ENCODE results near the gene KLHL3. TPM values are rescaled to one million over a fixed set of nuclear protein-coding genes. Genes with fewer than 3 reads are reported as not detected.

Gene KLHL3
- total and polyA plus RNA-seq, 2 experiments from 2014 or later: 4.9 to 10.8 TPM

GRCh38 chr5:137699336-137700281, 36.3 kb downstream of the KLHL3 start:
- TF ChIP-seq REST (IDR thresholded peaks at IDR 0.05; ENCODE audit: unreplicated experiment): no peak
- no peak for TF ChIP-seq EZH2 (IDR thresholded peaks at IDR 0.05; ENCODE audit: low read depth, unreplicated experiment)
- no peak for TF ChIP-seq ETS1 (IDR thresholded peaks at IDR 0.05)
- TF ChIP-seq ZNF331 (CRISPR knock-in tag; IDR thresholded peaks at IDR 0.05; ENCODE audit: low read depth): no peak
- no peak for TF ChIP-seq POLR2AphosphoS5 (IDR thresholded peaks at IDR 0.05; ENCODE audit: low read depth)
- no peak for TF ChIP-seq JUNB (IDR thresholded peaks at IDR 0.05; ENCODE audit: unreplicated experiment)
- no peaks in the 10 kb centered on the region for H3K9me2 ChIP-seq (ENCODE audit: insufficient read depth)
- peaks cover 9% of the 10 kb centered on the region; the same call in 2 of the 3 replicates for H3K36me3 Mint-ChIP-seq (ENCODE audit: low read depth)
- no peaks in the 10 kb centered on the region for H3F3A ChIP-seq (replicated peaks; ENCODE audit: low read depth)
- no peak overlapping the region for H3K4me3 ChIP-seq
- H3K4me2 ChIP-seq: no peak overlapping the region
- no peaks in the 10 kb centered on the region for H3K9me3 Mint-ChIP-seq
- peak overlapping the region; percentile 9 for H3K27ac Mint-ChIP-seq
- H3K27me3 Mint-ChIP-seq (ENCODE audit: insufficient read depth, low read depth, poor library complexity): peaks cover 3% of the 10 kb centered on the region
- peaks cover 4% of the 10 kb centered on the region; the same call in 1 of the 2 replicates for H3K36me3 ChIP-seq (ENCODE audit: insufficient read depth)
- H3K4me1 ChIP-seq (ENCODE audit: insufficient read depth): no peaks in the 10 kb centered on the region
- no peaks in the 10 kb centered on the region for H3K27me3 ChIP-seq (ENCODE audit: insufficient read depth)
- no peak overlapping the region for H2AFZ ChIP-seq
- no peak for ATAC-seq
- no peak overlapping the region for H3K4me3 Mint-ChIP-seq
- no peak overlapping the region for H3K27ac ChIP-seq (ENCODE audit: low read depth)
- no peaks in the 10 kb centered on the region for H4K20me1 ChIP-seq (replicated peaks; ENCODE audit: insufficient read depth)
- no peak for DNase-seq (ENCODE audit: low spot score)
- H3K79me2 ChIP-seq (replicated peaks; ENCODE audit: insufficient read depth): no peaks in the 10 kb centered on the region
- H3K4me1 Mint-ChIP-seq: peaks cover 15% of the 10 kb centered on the region

- H3K27me3 ChIP-seq (ENCODE audit: insufficient read depth): no peaks in the 10 kb centered on the region
- no peaks in the 10 kb centered on the region for H3F3A ChIP-seq (replicated peaks; ENCODE audit: low read depth)
- peaks cover 15% of the 10 kb centered on the region for H3K4me1 Mint-ChIP-seq
- ATAC-seq (no peak), DNase-seq (ENCODE audit: low spot score) (no peak)
- no peak overlapping the region for H3K4me3 Mint-ChIP-seq
- peaks cover 18% of the 10 kb centered on the region for H3K36me3 Mint-ChIP-seq (ENCODE audit: low read depth)
- H3K4me1 ChIP-seq (ENCODE audit: insufficient read depth): no peaks in the 10 kb centered on the region
- H4K20me1 ChIP-seq (replicated peaks; ENCODE audit: insufficient read depth): no peaks in the 10 kb centered on the region
- no peak overlapping the region for H2AFZ ChIP-seq
- no peak overlapping the region for H3K4me2 ChIP-seq
- no peak overlapping the region for H3K4me3 ChIP-seq
- H3K36me3 ChIP-seq (ENCODE audit: insufficient read depth): peaks cover 4% of the 10 kb centered on the region; the same call in 1 of the 2 replicates
- no peaks in the 10 kb centered on the region for H3K79me2 ChIP-seq (replicated peaks; ENCODE audit: insufficient read depth)
- H3K27ac ChIP-seq (ENCODE audit: low read depth): no peak overlapping the region
- H3K9me2 ChIP-seq (ENCODE audit: insufficient read depth): no peaks in the 10 kb centered on the region
- H3K27me3 Mint-ChIP-seq (ENCODE audit: insufficient read depth, low read depth, poor library complexity): peaks cover 3% of the 10 kb centered on the region
- no peaks in the 10 kb centered on the region for H3K9me3 Mint-ChIP-seq
- no peak overlapping the region for H3K27ac Mint-ChIP-seq
- TF ChIP-seq, protein P1, sequence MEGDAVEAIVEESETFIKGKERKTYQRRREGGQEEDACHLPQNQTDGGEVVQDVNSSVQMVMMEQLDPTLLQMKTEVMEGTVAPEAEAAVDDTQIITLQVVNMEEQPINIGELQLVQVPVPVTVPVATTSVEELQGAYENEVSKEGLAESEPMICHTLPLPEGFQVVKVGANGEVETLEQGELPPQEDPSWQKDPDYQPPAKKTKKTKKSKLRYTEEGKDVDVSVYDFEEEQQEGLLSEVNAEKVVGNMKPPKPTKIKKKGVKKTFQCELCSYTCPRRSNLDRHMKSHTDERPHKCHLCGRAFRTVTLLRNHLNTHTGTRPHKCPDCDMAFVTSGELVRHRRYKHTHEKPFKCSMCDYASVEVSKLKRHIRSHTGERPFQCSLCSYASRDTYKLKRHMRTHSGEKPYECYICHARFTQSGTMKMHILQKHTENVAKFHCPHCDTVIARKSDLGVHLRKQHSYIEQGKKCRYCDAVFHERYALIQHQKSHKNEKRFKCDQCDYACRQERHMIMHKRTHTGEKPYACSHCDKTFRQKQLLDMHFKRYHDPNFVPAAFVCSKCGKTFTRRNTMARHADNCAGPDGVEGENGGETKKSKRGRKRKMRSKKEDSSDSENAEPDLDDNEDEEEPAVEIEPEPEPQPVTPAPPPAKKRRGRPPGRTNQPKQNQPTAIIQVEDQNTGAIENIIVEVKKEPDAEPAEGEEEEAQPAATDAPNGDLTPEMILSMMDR (conservative IDR thresholded peaks at IDR 0.05; ENCODE audit: low read depth in 2 of 2): no peak
- TF ChIP-seq CREB1 (CRISPR knock-in tag; IDR thresholded peaks at IDR 0.05; ENCODE audit: low read depth) (no peak), REST (IDR thresholded peaks at IDR 0.05; ENCODE audit: unreplicated experiment) (no peak), EZH2 (IDR thresholded peaks at IDR 0.05; ENCODE audit: low read depth, unreplicated experiment) (no peak), NANOG (IDR thresholded peaks at IDR 0.05; ENCODE audit: borderline replicate concordance) (no peak), POLR2AphosphoS5 (IDR thresholded peaks at IDR 0.05; ENCODE audit: low read depth) (no peak)
Measured at GRCh38 chr5:137696481-137696880, 39.4 kb downstream of the KLHL3 start.

All from GM23338 (cell line).